ENCODE measurements around the gene SFI1. TPM values are rescaled to one million over a fixed set of nuclear protein-coding genes. Genes with fewer than 3 reads are reported as not detected.

Gene SFI1
- total RNA-seq, 6 donors from 2014 or later, result 21.0 to 166 (median 51.7) TPM

- no peaks in the 10 kb centered on the region for H3K9me3 ChIP-seq
- 90 to 93% methylated on average over 10 of the region's 10 CpGs for WGBS, 2 donors
- H3K4me3 ChIP-seq, result no peak overlapping the region
- H3K27me3 ChIP-seq, result no peaks in the 10 kb centered on the region
- peaks cover 16 to 39% (median 25%) of the 10 kb centered on the region in 4 donors for H3K4me1 ChIP-seq
- no peak overlapping the region for H3K27ac ChIP-seq
- no peak for ATAC-seq (ENCODE audit: low FRiP score in 2 of 2)
- DNase-seq, result no peak
- peaks cover 1 to 36% (median 27%) of the 10 kb centered on the region in 4 donors for H3K36me3 ChIP-seq
- no peak for TF ChIP-seq CTCF (IDR thresholded peaks at IDR 0.05)
- TF ChIP-seq EP300 (IDR thresholded peaks at IDR 0.05), result no peak
- TF ChIP-seq POLR2A (IDR thresholded peaks at IDR 0.05), result no peak
- TF ChIP-seq POLR2AphosphoS5 (IDR thresholded peaks at IDR 0.05), result no peak
Observed at GRCh38 chr22:31613904-31614296, 117.6 kb downstream of the SFI1 start.

- 63 to 78% methylated on average over 2 to 16 of the region's 18 CpGs for WGBS, 2 donors
- peak overlapping the region in 2 of 4 donors; percentile 43 to 61 for H3K27ac ChIP-seq
- ATAC-seq (ENCODE audit: low FRiP score in 2 of 2), result no peak
Observed at GRCh38 chr22:31614781-31615490, 118.6 kb downstream of the SFI1 start.

GRCh38 chr22:31615491-31615860, 119.1 kb downstream of the SFI1 start:
- 69 to 74% methylated on average over 4 of the region's 4 CpGs for WGBS, 2 donors
- H3K36me3 ChIP-seq, result peaks cover 9 to 52% (median 43%) of the 10 kb centered on the region in 4 donors
- no peaks in the 10 kb centered on the region for H3K9me3 ChIP-seq
- no peaks in the 10 kb centered on the region for H3K27me3 ChIP-seq
- no peak overlapping the region for H3K4me3 ChIP-seq
- no peak for DNase-seq
- H3K4me1 ChIP-seq, result peaks cover 15 to 37% (median 25%) of the 10 kb centered on the region in 4 donors
- no peak for TF ChIP-seq POLR2A (IDR thresholded peaks at IDR 0.05)
- no peak for TF ChIP-seq POLR2AphosphoS5 (IDR thresholded peaks at IDR 0.05)
- TF ChIP-seq CTCF (IDR thresholded peaks at IDR 0.05), result no peak
- TF ChIP-seq EP300 (IDR thresholded peaks at IDR 0.05), result no peak
- peak overlapping the region in 2 of 4 donors; percentile 41 to 61 for H3K27ac ChIP-seq
- ATAC-seq (ENCODE audit: low FRiP score in 2 of 2), result no peak

More at GRCh38 chr22:31614781-31615490, 118.6 kb downstream of the SFI1 start:
- Histone ChIP-seq H3K4me1 (peaks cover 16 to 39% (median 25%) of the 10 kb centered on the region in 4 donors), H3K27me3 (no peaks in the 10 kb centered on the region), H3K9me3 (no peaks in the 10 kb centered on the region), H3K36me3 (peaks cover 9 to 46% (median 38%) of the 10 kb centered on the region in 4 donors), H3K4me3 (no peak overlapping the region)
- TF ChIP-seq EP300 (IDR thresholded peaks at IDR 0.05), result no peak
- DNase-seq, result peak in 1 of 2 donors; percentile 79

- WGBS, 2 donors, result 57 to 60% methylated on average over 4 of the region's 4 CpGs
- H3K4me1 ChIP-seq, result peaks cover 10 to 32% (median 23%) of the 10 kb centered on the region in 4 donors
- no peaks in the 10 kb centered on the region for H3K27me3 ChIP-seq
- H3K4me3 ChIP-seq, result no peak overlapping the region
- ATAC-seq (ENCODE audit: low FRiP score in 2 of 2) (no peak), DNase-seq (no peak)
- peaks cover 9 to 56% (median 47%) of the 10 kb centered on the region in 4 donors for H3K36me3 ChIP-seq
- peak overlapping the region in 3 of 4 donors; percentile 19 to 61 (median 41) for H3K27ac ChIP-seq
- no peaks in the 10 kb centered on the region for H3K9me3 ChIP-seq
- TF ChIP-seq POLR2A (IDR thresholded peaks at IDR 0.05) (no peak), EP300 (IDR thresholded peaks at IDR 0.05) (no peak), POLR2AphosphoS5 (IDR thresholded peaks at IDR 0.05) (no peak), CTCF (IDR thresholded peaks at IDR 0.05) (no peak)
Observed at GRCh38 chr22:31615940-31616314, 119.6 kb downstream of the SFI1 start.

- H3K27ac ChIP-seq, result peak overlapping the region in 3 of 4 donors; percentile 19 to 61 (median 41)
- ATAC-seq (ENCODE audit: low FRiP score in 2 of 2), result no peak
Observed at GRCh38 chr22:31616315-31616980, 120.1 kb downstream of the SFI1 start.

More at GRCh38 chr22:31616315-31616980, 120.1 kb downstream of the SFI1 start:
- 77 to 89% methylated on average over 7 to 9 of the region's 9 CpGs for WGBS, 2 donors
- Histone ChIP-seq H3K27me3 (no peaks in the 10 kb centered on the region), H3K4me1 (peaks cover 10 to 28% (median 21%) of the 10 kb centered on the region in 4 donors), H3K9me3 (no peaks in the 10 kb centered on the region), H3K4me3 (no peak overlapping the region), H3K36me3 (peaks cover 9 to 57% (median 52%) of the 10 kb centered on the region in 4 donors)
- DNase-seq, result peak in 1 of 2 donors; percentile 56
- TF ChIP-seq EP300 (IDR thresholded peaks at IDR 0.05) (no peak), CTCF (IDR thresholded peaks at IDR 0.05) (no peak), POLR2AphosphoS5 (IDR thresholded peaks at IDR 0.05) (no peak), POLR2A (IDR thresholded peaks at IDR 0.05) (no peak)
